Measurements from ENCODE around the gene SLC30A1. TPM values are rescaled to one million over a fixed set of nuclear protein-coding genes. Genes with fewer than 3 reads are reported as not detected.

SLC30A1 gene
- polyA plus RNA-seq, 3 donors: 11.9 to 15.4 (median 13.2) TPM

DNA sequence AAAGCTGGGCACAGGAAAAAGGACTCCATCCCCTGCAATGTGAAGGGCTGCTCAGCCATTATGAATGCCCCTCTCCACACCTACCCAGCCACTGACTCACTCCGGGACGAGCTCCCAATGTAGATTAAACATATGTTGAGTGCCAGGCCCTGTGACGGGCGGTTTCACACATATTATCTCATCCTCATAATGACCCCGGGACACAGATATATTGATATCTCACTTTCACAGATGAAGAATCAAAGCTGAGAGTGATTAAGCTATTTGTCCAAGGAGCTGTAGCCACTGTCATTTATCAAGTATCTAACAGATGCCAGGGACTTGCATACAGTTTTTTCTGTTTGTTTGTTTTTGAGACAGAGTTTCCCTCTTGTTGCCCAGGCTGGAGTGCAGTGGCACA, 35.0 kb upstream of the SLC30A1 start:
- Histone ChIP-seq H3K27ac (ENCODE audit: low read depth in 1 of 2, low read length in 2 of 2) (peak overlapping the region; percentile 39 to 67), H2AFZ (ENCODE audit: insufficient read depth, low read depth, low read length, poor library complexity, severe bottlenecking) (no peak overlapping the region)
- no CpG with 5 or more reads among the region's 5 CpGs for WGBS (ENCODE audit: insufficient coverage)

More for the DNA sequence above, 35.0 kb upstream of the SLC30A1 start:
- no peak for TF ChIP-seq CTCF (IDR thresholded peaks at IDR 0.05)
- H3K27ac Mint-ChIP-seq: peak overlapping the region; percentile 92 to 98 (median 96)
- H3K9me3 Mint-ChIP-seq: peaks cover 0 to 2% (median 0%) of the 10 kb centered on the region in 7 donors
- Histone ChIP-seq H4K20me1 (ENCODE audit: insufficient read depth, low read length) (no peaks in the 10 kb centered on the region), H3K9ac (ENCODE audit: insufficient read depth, low read length, poor library complexity, severe bottlenecking) (no peak overlapping the region), H3K36me3 (replicated peaks in 1 of 2; ENCODE audit: control insufficient read depth in 1 of 2, insufficient read depth in 2 of 2, low read length in 2 of 2) (no peaks in the 10 kb centered on the region), H3K4me2 (replicated peaks; ENCODE audit: extremely low read depth, low read length, poor library complexity, severe bottlenecking) (no peak overlapping the region), H3K79me2 (ENCODE audit: insufficient read depth, low read length) (no peaks in the 10 kb centered on the region), H3K4me1 (ENCODE audit: control insufficient read depth in 1 of 2, insufficient read depth in 2 of 2, low read length in 2 of 2) (peaks cover 42 to 46% of the 10 kb centered on the region in 2 donors), H3K27me3 (ENCODE audit: control insufficient read depth in 2 of 2, insufficient read depth in 2 of 2, low read length in 2 of 2) (no peaks in the 10 kb centered on the region), H3K4me3 (replicated peaks in 1 of 3; ENCODE audit: low read depth in 2 of 3, low read length in 3 of 3) (no peak overlapping the region), H3K9me3 (replicated peaks in 1 of 2; ENCODE audit: control insufficient read depth in 1 of 2, insufficient read depth in 1 of 2, low read length in 2 of 2) (no peaks in the 10 kb centered on the region)
- peaks cover 52% of the 10 kb centered on the region for H3K4me1 Mint-ChIP-seq
- H3K4me3 Mint-ChIP-seq: no peak overlapping the region
- no peak for DNase-seq
- H3K27me3 Mint-ChIP-seq (ENCODE audit: low read depth in 3 of 3): no peaks in the 10 kb centered on the region
- peaks cover 0 to 3% of the 10 kb centered on the region in 2 donors for H3K36me3 Mint-ChIP-seq
- intact Hi-C loops (cut with micrococcal nuclease): loop anchor here in 1 of 2 donors (2.0 kb wide), 1 partner anchor 35 kb away; the partner anchor contains the start of gene SLC30A1

Data from CD14-positive monocyte (primary cell).